IPS-18a (cell line): ENCODE data around the gene IQGAP2.

ENCODE experiments used
- H3K27ac ChIP-seq: one replicate; pipeline ENCODE4 v1.5.1; 2013; ENCODE audit warnings: low read length
- H3K27me3 ChIP-seq: one replicate; pipeline ENCODE4 v1.6.1; 2013; ENCODE audit warnings: mild to moderate bottlenecking, low read length; ENCODE audit not compliant: control insufficient read depth, insufficient read depth
- H3K36me3 ChIP-seq: one replicate; pipeline ENCODE4 v1.6.1; 2013; ENCODE audit warnings: low read depth, low read length; ENCODE audit not compliant: control insufficient read depth
- H3K4me1 ChIP-seq: one replicate; pipeline ENCODE4 v1.6.1; 2013; ENCODE audit warnings: low read depth, low read length; ENCODE audit not compliant: control insufficient read depth
- H3K4me3 ChIP-seq: one replicate; pipeline ENCODE4 v1.5.1; 2013; ENCODE audit warnings: low read length
- H3K9ac ChIP-seq: one replicate; pipeline ENCODE4 v1.6.1; 2013; ENCODE audit warnings: mild to moderate bottlenecking, low read length, moderate library complexity
- H3K9me3 ChIP-seq: one replicate; pipeline ENCODE4 v1.6.1; 2013; ENCODE audit warnings: low read depth, low read length; ENCODE audit not compliant: control insufficient read depth

The IQGAP2 gene

DNA sequence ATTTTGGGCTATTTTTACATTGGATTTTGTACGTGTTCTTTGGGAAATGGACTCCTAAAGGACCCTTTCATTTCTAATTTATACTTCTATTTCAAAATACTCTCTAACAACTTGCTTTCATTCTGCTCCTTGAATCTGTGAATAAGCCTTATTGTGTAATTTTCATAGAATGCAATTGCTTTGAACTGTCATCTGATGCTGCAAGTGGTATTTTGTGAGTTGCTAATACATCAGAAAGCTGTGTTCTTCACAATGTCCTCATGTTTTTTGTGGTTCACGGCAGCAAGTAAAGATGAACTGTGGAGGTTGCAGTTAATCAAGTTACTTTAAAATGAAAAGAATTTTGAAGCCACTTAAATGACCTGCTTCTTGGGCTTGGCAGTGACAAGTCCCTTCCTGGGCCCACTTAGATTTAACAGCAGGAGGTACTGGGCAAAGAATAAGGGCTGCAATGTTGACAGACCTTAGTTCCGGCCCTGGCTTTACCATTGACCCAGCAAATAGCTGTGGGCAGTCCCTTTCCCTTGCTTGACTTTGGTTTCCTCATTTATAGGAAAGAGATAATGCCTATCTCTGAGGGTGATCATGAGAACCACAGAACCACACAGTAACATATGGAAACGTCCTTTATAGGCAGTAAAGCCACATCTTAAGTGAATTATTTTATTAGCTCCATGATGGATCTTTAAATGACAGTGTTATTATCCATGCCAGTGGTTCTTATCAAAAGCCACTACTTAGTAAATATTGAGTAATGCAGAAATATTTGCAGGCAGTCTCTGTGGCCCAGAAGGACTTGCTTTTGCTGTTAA, 54.8 kb downstream of the IQGAP2 start:
- H3K4me3 ChIP-seq, result no peak overlapping the region
- no peak overlapping the region for H3K9ac ChIP-seq
- no peaks in the 10 kb centered on the region for H3K9me3 ChIP-seq
- H3K27me3 ChIP-seq, result no peaks in the 10 kb centered on the region
- H3K4me1 ChIP-seq, result peaks cover 19% of the 10 kb centered on the region
- H3K36me3 ChIP-seq, result no peaks in the 10 kb centered on the region
- no peak overlapping the region for H3K27ac ChIP-seq

DNA sequence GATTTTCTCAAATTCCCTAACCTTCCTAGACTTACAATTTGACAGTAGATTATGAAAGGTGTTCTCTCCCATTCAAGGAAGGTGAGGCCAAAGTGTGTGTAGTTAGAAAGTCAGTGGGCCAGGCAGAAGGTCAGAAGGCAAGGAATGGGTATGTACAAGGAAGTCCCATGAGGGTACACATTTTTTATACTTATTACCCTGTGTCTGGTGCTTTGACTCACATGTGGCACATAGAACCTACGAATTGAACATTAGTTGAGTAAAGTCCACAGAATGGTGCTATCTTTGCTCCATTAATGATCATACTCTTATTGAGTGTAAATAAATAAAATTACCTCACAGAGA, 55.4 kb downstream of the IQGAP2 start:
- Histone ChIP-seq H3K27ac (no peak overlapping the region), H3K4me3 (no peak overlapping the region), H3K36me3 (no peaks in the 10 kb centered on the region), H3K4me1 (peaks cover 19% of the 10 kb centered on the region), H3K27me3 (no peaks in the 10 kb centered on the region), H3K9ac (no peak overlapping the region), H3K9me3 (no peaks in the 10 kb centered on the region)

DNA sequence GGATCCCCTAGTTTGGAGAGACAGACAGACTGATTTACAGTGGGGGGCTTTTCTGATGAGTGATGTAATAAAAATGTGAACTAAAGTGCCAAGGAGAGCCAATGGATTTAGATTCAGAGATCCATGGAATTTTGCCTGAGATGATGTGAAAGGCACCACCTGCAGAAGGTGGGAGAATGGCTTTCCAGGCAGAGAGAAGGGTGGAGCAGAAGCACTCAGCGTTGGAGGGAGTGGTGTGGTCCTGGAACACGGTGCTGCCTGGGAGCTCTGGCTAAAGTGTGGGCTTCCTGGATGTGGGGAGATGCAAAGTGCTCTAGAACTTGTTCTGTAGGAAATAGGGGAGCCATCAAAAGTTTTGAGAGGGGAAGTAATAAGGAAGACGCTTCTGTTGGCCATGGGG, 57.0 kb downstream of the IQGAP2 start:
- Histone ChIP-seq H3K36me3 (no peaks in the 10 kb centered on the region), H3K27ac (no peak overlapping the region), H3K4me3 (no peak overlapping the region), H3K9ac (no peak overlapping the region), H3K4me1 (peaks cover 19% of the 10 kb centered on the region), H3K27me3 (no peaks in the 10 kb centered on the region), H3K9me3 (no peaks in the 10 kb centered on the region)

DNA sequence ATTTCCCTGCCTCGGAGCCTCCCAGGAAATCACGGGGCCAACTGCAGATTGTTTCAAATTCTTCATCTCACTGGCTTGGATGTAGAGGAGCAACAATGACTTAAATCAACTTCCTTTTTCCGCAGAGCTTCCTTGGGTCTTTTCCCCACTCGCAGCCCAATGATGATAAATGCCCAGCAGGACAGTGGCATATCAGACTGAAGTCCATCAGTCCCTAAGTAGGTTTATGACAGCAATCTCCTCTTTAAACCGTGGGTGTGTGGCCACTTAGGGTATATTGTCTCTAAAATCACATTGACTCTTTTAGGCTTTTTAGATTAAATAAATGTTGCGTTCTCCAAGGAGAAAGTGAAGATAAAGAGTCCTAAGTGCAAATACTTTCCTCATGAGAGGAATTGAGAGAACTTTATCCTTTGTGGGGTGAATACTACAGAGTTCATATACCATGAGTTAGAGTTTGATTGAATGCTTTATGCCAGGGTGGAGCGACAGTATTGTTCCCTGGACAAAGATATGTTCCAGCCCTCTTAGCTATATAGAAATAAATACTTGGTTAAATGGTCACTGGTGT, 59.1 kb downstream of the IQGAP2 start:
- Histone ChIP-seq H3K27ac (no peak overlapping the region), H3K36me3 (no peaks in the 10 kb centered on the region)

DNA sequence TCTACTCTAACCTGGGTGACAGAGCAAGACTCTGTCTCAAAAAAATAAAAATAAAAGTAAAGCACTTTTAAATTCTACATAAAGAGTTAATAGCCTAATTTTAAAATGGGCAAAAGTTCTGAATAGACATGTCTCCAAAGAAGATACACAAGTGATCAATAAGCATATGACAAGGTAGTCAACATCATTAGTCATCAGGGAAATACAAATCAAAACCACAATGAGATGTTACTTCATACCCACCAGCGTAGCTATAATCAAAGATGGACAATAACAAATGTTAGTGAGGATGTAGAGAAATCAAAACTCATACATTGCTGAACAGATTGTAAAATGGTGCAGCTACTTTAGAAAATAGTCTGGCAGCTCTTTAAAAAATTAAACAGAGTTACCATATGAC, 64.1 kb downstream of the IQGAP2 start:
- Histone ChIP-seq H3K9me3 (no peaks in the 10 kb centered on the region), H3K9ac (no peak overlapping the region), H3K36me3 (no peaks in the 10 kb centered on the region), H3K4me3 (no peak overlapping the region), H3K27me3 (no peaks in the 10 kb centered on the region), H3K4me1 (no peaks in the 10 kb centered on the region), H3K27ac (no peak overlapping the region)

More for the DNA sequence above, 59.1 kb downstream of the IQGAP2 start:
- peaks cover 13% of the 10 kb centered on the region for H3K4me1 ChIP-seq
- no peak overlapping the region for H3K4me3 ChIP-seq
- H3K9me3 ChIP-seq, result no peaks in the 10 kb centered on the region
- no peak overlapping the region for H3K9ac ChIP-seq
- H3K27me3 ChIP-seq, result no peaks in the 10 kb centered on the region

DNA sequence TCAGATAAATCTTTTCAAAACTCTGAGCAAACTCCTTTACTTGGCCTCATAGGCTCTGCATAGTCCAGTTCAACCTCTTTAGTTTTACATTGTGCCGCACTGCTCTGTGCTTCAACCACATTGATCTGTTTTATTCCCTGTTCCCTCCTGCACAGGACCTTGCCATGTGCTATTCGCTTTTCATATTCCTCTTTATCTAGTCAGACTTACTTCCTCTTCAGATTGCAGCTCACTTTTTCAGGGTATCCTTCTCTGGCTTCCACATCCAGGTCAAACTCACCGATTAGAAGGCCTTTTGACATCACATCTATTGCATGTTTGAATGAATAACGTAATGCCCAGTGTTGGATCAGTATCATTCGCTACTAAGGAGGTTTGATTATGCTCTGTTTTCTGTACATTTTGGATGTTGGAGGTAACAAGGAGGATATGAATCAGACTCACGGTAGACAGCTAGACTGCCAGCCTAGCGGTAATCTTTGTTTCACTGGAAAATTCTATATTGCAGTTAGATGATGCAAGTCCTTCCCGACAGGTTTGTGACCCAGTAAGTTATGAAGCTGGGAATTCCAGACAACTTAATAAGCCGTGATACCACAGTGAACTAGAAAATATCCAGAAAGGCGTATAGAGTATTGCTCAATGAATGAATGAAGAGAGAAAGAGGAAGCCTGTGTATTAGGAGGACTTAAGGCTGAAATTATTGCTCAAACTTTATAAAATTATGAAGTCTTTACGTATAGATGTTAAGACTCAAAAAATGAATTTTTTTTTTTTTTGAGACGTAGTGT, 65.7 kb downstream of the IQGAP2 start:
- H3K4me1 ChIP-seq, result no peaks in the 10 kb centered on the region
- no peak overlapping the region for H3K9ac ChIP-seq
- H3K9me3 ChIP-seq, result no peaks in the 10 kb centered on the region
- no peak overlapping the region for H3K27ac ChIP-seq
- no peaks in the 10 kb centered on the region for H3K36me3 ChIP-seq
- H3K4me3 ChIP-seq, result no peak overlapping the region
- H3K27me3 ChIP-seq, result no peaks in the 10 kb centered on the region

DNA sequence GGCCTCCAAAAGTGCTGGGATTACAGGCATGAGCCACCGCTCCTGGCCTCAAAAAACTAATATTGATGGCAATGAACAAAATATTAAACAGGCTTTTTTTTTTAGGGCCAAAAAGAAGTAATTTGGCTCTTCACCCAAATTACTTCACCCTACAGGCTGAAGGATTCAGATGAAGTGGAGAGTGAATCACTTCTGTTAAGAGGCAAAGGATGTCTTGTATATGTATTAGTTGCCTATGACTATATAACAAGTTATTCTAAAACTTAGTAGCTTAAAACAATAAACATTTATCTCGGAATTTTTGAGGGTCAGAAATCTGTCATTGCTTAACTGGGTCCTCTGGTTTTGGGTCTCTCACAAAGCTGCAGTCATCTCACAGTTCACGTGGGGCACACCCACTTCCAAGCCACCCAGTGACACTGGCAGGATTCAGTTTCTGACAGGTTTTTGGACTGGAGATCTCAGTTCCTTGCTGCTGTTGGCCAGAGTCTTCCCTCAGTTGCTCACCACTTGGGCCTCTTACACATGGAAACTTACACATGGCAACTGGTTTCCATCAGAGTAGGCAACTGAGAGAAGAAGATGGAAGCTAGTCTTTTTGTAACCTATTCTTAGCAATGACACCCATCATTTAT, 66.7 kb downstream of the IQGAP2 start:
- H3K27me3 ChIP-seq, result no peaks in the 10 kb centered on the region
- H3K9ac ChIP-seq, result no peak overlapping the region
- no peaks in the 10 kb centered on the region for H3K4me1 ChIP-seq
- H3K4me3 ChIP-seq, result no peak overlapping the region
- no peaks in the 10 kb centered on the region for H3K9me3 ChIP-seq
- no peak overlapping the region for H3K27ac ChIP-seq
- H3K36me3 ChIP-seq, result no peaks in the 10 kb centered on the region

DNA sequence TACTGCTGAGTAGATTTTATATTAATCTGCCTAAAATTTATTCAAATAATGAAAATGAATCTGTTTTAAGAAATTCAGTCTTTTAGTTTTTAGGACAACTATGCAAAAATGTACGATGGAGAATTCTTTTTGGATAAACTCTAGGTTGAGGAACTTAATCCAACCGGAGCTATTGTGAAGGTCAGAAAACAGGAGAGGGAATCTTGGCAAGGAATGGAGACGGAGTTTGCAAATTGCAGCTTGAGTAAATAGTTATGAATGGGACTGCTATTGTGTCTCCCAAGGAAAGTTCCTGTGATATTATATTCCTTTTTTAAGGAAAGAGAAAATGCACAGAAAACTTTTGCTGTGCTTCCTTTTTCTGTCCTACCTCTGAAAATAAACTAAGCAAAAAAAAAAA, 67.9 kb downstream of the IQGAP2 start:
- H3K9ac ChIP-seq, result no peak overlapping the region
- H3K4me1 ChIP-seq, result peaks cover 5% of the 10 kb centered on the region
- no peaks in the 10 kb centered on the region for H3K36me3 ChIP-seq
- no peak overlapping the region for H3K27ac ChIP-seq
- H3K27me3 ChIP-seq, result no peaks in the 10 kb centered on the region
- H3K9me3 ChIP-seq, result no peaks in the 10 kb centered on the region
- H3K4me3 ChIP-seq, result no peak overlapping the region

DNA sequence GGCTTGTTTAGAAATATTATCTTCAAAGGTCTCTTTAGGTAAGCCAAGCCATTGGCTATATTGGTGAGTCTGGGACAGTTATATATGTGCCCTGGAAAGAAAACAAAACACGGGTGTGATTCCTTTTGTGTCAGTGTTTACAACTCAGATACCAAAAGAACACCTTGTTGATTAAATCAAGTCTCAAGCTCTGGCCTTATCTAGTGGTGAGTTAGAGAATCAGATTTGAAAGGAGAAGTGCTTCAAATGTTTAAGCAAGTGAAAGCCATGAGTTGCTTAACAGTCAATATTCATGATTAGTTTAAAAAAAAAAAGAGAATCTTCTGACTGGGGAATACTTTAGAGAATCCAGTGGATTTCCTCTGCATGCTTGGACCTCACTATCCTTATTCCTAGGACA, 68.3 kb downstream of the IQGAP2 start:
- H3K4me3 ChIP-seq, result no peak overlapping the region
- no peaks in the 10 kb centered on the region for H3K36me3 ChIP-seq
- H3K27ac ChIP-seq, result no peak overlapping the region
- no peak overlapping the region for H3K9ac ChIP-seq
- no peaks in the 10 kb centered on the region for H3K27me3 ChIP-seq
- no peaks in the 10 kb centered on the region for H3K9me3 ChIP-seq
- H3K4me1 ChIP-seq, result peaks cover 5% of the 10 kb centered on the region

DNA sequence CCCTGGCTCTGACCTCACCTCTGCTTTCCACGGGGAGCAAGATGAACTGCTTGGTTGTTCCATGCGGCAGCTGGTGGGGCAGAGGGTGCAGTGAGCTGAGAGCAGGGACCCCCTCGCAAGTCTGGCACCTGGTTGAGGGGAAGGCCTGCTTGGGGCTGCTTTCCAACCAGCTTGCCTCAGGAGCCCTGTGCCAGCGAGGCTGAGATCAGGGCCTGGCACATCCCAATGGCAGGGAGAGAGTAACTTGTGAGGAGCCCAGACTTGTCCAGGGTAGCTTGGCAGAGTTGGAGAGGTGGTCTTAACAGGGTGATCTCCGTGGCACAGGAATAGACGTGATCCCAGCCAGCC, 68.9 kb downstream of the IQGAP2 start:
- Histone ChIP-seq H3K36me3 (no peaks in the 10 kb centered on the region), H3K4me1 (peaks cover 5% of the 10 kb centered on the region), H3K9me3 (no peaks in the 10 kb centered on the region), H3K9ac (no peak overlapping the region), H3K27me3 (no peaks in the 10 kb centered on the region), H3K27ac (no peak overlapping the region), H3K4me3 (no peak overlapping the region)

DNA sequence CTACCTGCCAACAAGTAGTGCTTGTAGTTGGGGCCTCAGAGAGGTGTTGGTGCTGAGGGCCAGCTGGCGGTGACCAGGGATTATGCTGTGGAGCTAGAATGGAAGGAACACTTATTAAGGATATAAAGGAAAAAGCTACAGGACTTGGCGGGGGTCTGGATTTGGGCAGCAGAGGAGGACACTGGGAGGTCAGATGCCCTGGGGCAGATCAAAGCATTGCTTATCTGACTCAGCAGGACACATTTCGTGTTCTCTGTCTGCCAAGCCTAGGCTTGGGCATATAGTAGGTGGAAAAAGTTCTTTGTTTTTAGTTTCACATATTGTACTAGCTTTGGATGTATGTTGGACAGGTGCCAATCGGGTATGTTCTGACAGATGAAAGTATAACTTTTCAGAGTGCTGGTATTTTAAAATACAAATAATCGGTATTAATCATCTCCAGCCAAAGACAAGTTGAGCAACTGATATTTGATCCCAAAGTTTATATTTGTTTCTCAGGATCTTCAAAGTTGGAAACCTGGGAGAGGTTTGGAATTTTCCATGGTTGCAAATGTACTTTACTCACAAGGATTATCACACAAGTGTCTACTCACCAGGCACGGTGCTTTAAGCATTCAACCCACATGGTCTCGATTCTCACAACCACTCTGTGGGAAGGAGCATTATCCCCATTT, 69.4 kb downstream of the IQGAP2 start:
- H3K36me3 ChIP-seq, result no peaks in the 10 kb centered on the region
- H3K4me3 ChIP-seq, result no peak overlapping the region
- H3K4me1 ChIP-seq, result peaks cover 5% of the 10 kb centered on the region

More for the DNA sequence above, 69.4 kb downstream of the IQGAP2 start:
- Histone ChIP-seq H3K9ac (no peak overlapping the region), H3K9me3 (no peaks in the 10 kb centered on the region), H3K27ac (no peak overlapping the region), H3K27me3 (no peaks in the 10 kb centered on the region)
